Heart left ventricle (tissue), 16 donors: ENCODE measurements around the gene SULF2. TPM values are rescaled to one million over a fixed set of nuclear protein-coding genes. Genes with fewer than 3 reads are reported as not detected.

Experiments used
- ATAC-seq, 4 donors: fragments of 200-7000 bp; cut with Tn5 transposase; one replicate each; pipeline ENCODE4 v1.9.1; 2020 to 2022; ENCODE audit warnings: moderate library complexity in 4 of 4, mild to moderate bottlenecking in 3 of 4, moderate number of reproducible peaks in 1 of 4
- DNase-seq, 5 donors: peaks; one replicate each; pipeline ENCODE4 v3.0.0-alpha.2; 2020
- H3K27ac ChIP-seq, 12 donors: fragments of 200-600 bp; sonication (generic) in 4 of 12; one replicate each; pipeline versions ENCODE4 v1.5.0 to v1.8.0; 2016 to 2022; ENCODE audit warnings: mild to moderate bottlenecking in 2 of 12
- H3K27me3 ChIP-seq, 9 donors: fragments of 200-600 bp; sonication (generic) in 2 of 9; one replicate each; pipeline versions ENCODE4 v1.5.1 to v1.8.0; 2016 to 2022; ENCODE audit warnings: mild to moderate bottlenecking in 3 of 9
- H3K36me3 ChIP-seq, 9 donors: fragments of 200-600 bp; sonication (generic) in 2 of 9; one replicate each; pipeline versions ENCODE4 v1.5.0 to v1.8.0; 2018 to 2022; ENCODE audit warnings: mild to moderate bottlenecking in 2 of 9
- H3K4me1 ChIP-seq, 12 donors: fragments of 200-600 bp; sonication (generic) in 4 of 12; one replicate each; pipeline versions ENCODE4 v1.5.0 to v1.8.0; 2016 to 2022; ENCODE audit warnings: mild to moderate bottlenecking in 3 of 12
- H3K4me3 ChIP-seq, 12 donors: fragments of 200-600 bp; sonication (generic) in 4 of 12; one replicate each; pipeline versions ENCODE4 v1.5.0 to v1.8.0; 2017 to 2022; ENCODE audit warnings: mild to moderate bottlenecking in 9 of 12, moderate library complexity in 4 of 12
- H3K9me3 ChIP-seq, 12 donors: fragments of 200-600 bp; sonication (generic) in 4 of 12; one replicate each; pipeline versions ENCODE4 v1.5.0 to v1.8.0; 2016 to 2022; ENCODE audit warnings: mild to moderate bottlenecking in 1 of 12
- CTCF ChIP-seq, 12 donors: fragments of 200-600 bp; sonication (generic) in 4 of 12; IDR thresholded peaks; one replicate each; pipeline versions ENCODE4 v1.5.0 to v1.8.0; 2018 to 2022; ENCODE audit warnings: antibody characterized with exemption in 12 of 12, mild to moderate bottlenecking in 5 of 12
- POLR2A ChIP-seq, 2 donors: fragments of 450-650 bp; IDR thresholded peaks; one replicate each; pipeline ENCODE4 v1.6.1; 2017; ENCODE audit warnings: antibody characterized with exemption in 2 of 2, mild to moderate bottlenecking in 2 of 2, moderate library complexity in 2 of 2
- WGBS, 4 donors: extraction: QIAGEN DNeasy Blood & Tissue Kit in 2 of 4; methylation state at CpG; one replicate each; pipeline versions ENCODE4 v1.1.5 to v1.1.7; 2013 to 2018; 5-methylcytosine and 5-hydroxymethylcytosine counted together
- intact Hi-C, 10 donors: fragments of 100-400 bp; cut with DNase I; formaldehyde crosslinking; loops; one replicate each; pipeline versions ENCODE4 v1.11.1 to v1.14.2; 2022
- polyA plus RNA-seq, 2 donors: library from polyadenylated mRNA; stranded (reverse); fragments of 200-250 nt; gene quantifications; one replicate each; pipeline ENCODE4 v1.2.3, GENCODE V29; 2013
- total RNA-seq, 9 donors: library from RNA; depleted of rRNA in 2 of 9; stranded (reverse); fragments of >200 nt in 2 of 9; fragmentation: NEBNext Ultra II Directional in 3 of 9; extraction: Animal tissue kit (Norgen Biotek cat#: 25700) in 3 of 9; gene quantifications; one replicate each; pipeline versions ENCODE4 v1.1.0 to v1.2.4, GENCODE V29; 2016 to 2023
- donor health status: ischemic (EF 13 %, LVEDD 7.1; RV severe dilation, severe dysfunction).
- donor health status: healthy with polysubstance abuse.
- donor health status: DM: no; HTN: yes; CAD: no.
- donor health status: DM: no; HTN: no; CAD: no.
- donor health status: ischemic (EF 25% LVEDD 6.9; RV normal size, moderate dysfunction).
- donor health status: ischemic (EF 25% LVEDD 5.7; RV mildly dilated, moderate dysfunction).
- donor health status: healthy.
- donor health status: DM: yes; HTN: yes; CAD: no.
- donor health status: ischemic (EF 35%, LVEDD 5.7; RV mildly dilated, moderate dysfunction).
- donor health status: nonischemic (EF 11% LVEDD 7.7; RV severe dilation, severe dysfunction).
- donor health status: DM: yes; HTN: yes; CAD: no.
- donor health status: PGD.
- donor health status: ischemic (EF 29% LVEDD 5.4; RV normal size, mild dysfunction).
- donor health status: nonischemic (EF 23%, LVEDD 6.1; RV moderate dilation, normal function).

Gene SULF2
- total and polyA plus RNA-seq, 11 donors: 16.7 to 51.5 (median 28.5) TPM

- no peaks in the 10 kb centered on the region for H3K27me3 ChIP-seq
- ATAC-seq (no peak), DNase-seq (no peak)
- H3K27ac ChIP-seq: no peak overlapping the region
- H3K4me3 ChIP-seq: no peak overlapping the region
- intact Hi-C loops: loop anchor here in 2 of 10 donors (5.0 to 10.0 kb wide), 2 partner anchors 115 to 117 kb away; partner anchors contain the start of gene SULF2 (in 2 of the 2)
- WGBS, 4 donors: 91 to 93% (median 92%) methylated on average over 22 of the region's 22 CpGs
- H3K9me3 ChIP-seq: no peaks in the 10 kb centered on the region
- H3K36me3 ChIP-seq: peaks cover 0 to 31% (median 0%) of the 10 kb centered on the region in 9 donors
- peaks cover 0 to 7% (median 0%) of the 10 kb centered on the region in 12 donors for H3K4me1 ChIP-seq
- TF ChIP-seq POLR2A (IDR thresholded peaks at IDR 0.05) (no peak), CTCF (IDR thresholded peaks at IDR 0.05) (no peak)
Observed at GRCh38 chr20:47669927-47670890, 115.1 kb downstream of the SULF2 start.

- Histone ChIP-seq H3K4me1 (peaks cover 0 to 7% (median 0%) of the 10 kb centered on the region in 12 donors), H3K27ac (no peak overlapping the region), H3K36me3 (peaks cover 0 to 34% (median 0%) of the 10 kb centered on the region in 9 donors), H3K9me3 (no peaks in the 10 kb centered on the region), H3K4me3 (no peak overlapping the region), H3K27me3 (no peaks in the 10 kb centered on the region)
- intact Hi-C loops: loop anchor here in 1 of 10 donors (5.0 kb wide), 1 partner anchor 118 kb away; the partner anchor contains the start of gene SULF2
- no peak for ATAC-seq
- DNase-seq: no peak
- 89 to 97% (median 92%) methylated on average over 4 of the region's 4 CpGs for WGBS, 4 donors
- no peak for TF ChIP-seq POLR2A (IDR thresholded peaks at IDR 0.05)
- TF ChIP-seq CTCF (IDR thresholded peaks at IDR 0.05): no peak
Observed at GRCh38 chr20:47669489-47669888, 115.8 kb downstream of the SULF2 start.

- H3K9me3 ChIP-seq: no peaks in the 10 kb centered on the region
- intact Hi-C loops: loop anchor here in 1 of 10 donors (5.0 kb wide), 1 partner anchor 118 kb away; the partner anchor contains the start of gene SULF2
- WGBS, 4 donors: 96 to 97% (median 96%) methylated on average over 8 of the region's 8 CpGs
- ATAC-seq (no peak), DNase-seq (no peak)
- H3K27ac ChIP-seq: no peak overlapping the region
- no peaks in the 10 kb centered on the region for H3K27me3 ChIP-seq
- no peak for TF ChIP-seq CTCF (IDR thresholded peaks at IDR 0.05)
- TF ChIP-seq POLR2A (IDR thresholded peaks at IDR 0.05): no peak
- H3K36me3 ChIP-seq: peaks cover 0 to 35% (median 0%) of the 10 kb centered on the region in 9 donors
- peaks cover 0 to 10% (median 1%) of the 10 kb centered on the region in 12 donors for H3K4me1 ChIP-seq
- H3K4me3 ChIP-seq: no peak overlapping the region
Observed at GRCh38 chr20:47669152-47669425, 116.2 kb downstream of the SULF2 start.
